ENCODE data around the gene LRP3.

- TF ChIP-seq, protein P1, sequence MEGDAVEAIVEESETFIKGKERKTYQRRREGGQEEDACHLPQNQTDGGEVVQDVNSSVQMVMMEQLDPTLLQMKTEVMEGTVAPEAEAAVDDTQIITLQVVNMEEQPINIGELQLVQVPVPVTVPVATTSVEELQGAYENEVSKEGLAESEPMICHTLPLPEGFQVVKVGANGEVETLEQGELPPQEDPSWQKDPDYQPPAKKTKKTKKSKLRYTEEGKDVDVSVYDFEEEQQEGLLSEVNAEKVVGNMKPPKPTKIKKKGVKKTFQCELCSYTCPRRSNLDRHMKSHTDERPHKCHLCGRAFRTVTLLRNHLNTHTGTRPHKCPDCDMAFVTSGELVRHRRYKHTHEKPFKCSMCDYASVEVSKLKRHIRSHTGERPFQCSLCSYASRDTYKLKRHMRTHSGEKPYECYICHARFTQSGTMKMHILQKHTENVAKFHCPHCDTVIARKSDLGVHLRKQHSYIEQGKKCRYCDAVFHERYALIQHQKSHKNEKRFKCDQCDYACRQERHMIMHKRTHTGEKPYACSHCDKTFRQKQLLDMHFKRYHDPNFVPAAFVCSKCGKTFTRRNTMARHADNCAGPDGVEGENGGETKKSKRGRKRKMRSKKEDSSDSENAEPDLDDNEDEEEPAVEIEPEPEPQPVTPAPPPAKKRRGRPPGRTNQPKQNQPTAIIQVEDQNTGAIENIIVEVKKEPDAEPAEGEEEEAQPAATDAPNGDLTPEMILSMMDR (IDR thresholded peaks at IDR 0.05): peak; percentile 66
- peak; percentile 74 for TF ChIP-seq RAD21 (IDR thresholded peaks at IDR 0.05; ENCODE audit: low read length)
- no peak for TF ChIP-seq GABPA (IDR thresholded peaks at IDR 0.05; ENCODE audit: low read depth)
- TF ChIP-seq SIN3A (IDR thresholded peaks at IDR 0.05; ENCODE audit: borderline replicate concordance, low read depth, low read length): no peak
- no peak for TF ChIP-seq JUND (IDR thresholded peaks at IDR 0.05)
- no peak for TF ChIP-seq TAF1 (IDR thresholded peaks at IDR 0.05; ENCODE audit: borderline replicate concordance, low read depth, low read length)
- no peak for TF ChIP-seq FOSL2 (IDR thresholded peaks at IDR 0.05; ENCODE audit: borderline replicate concordance, low read depth)
- TF ChIP-seq TEAD4 (IDR thresholded peaks at IDR 0.05; ENCODE audit: borderline replicate concordance, insufficient read depth): no peak
Observed at GRCh38 chr19:33241530-33242101, 47.5 kb downstream of the LRP3 start.

Data from SK-N-SH (cell line).